Heart right ventricle (tissue), 16 donors: ENCODE data around the gene SRSF6. TPM values are rescaled to one million over a fixed set of nuclear protein-coding genes. Genes with fewer than 3 reads are reported as not detected.

ENCODE experiments used
- ATAC-seq, 8 donors: fragments of 200-7000 bp; cut with Tn5 transposase; one replicate each; pipeline ENCODE4 v1.9.1; 2020; ENCODE audit warnings: mild to moderate bottlenecking in 8 of 8, moderate library complexity in 8 of 8, moderate number of reproducible peaks in 1 of 8
- DNase-seq, 2 donors: peaks; one replicate each; pipeline ENCODE4 v3.0.0-alpha.2; 2020
- H3K27ac ChIP-seq, 10 donors: fragments of 200-600 bp; sonication (generic) in 2 of 10; one replicate each; pipeline versions ENCODE4 v1.5.0 to v1.8.0; 2020 to 2022; ENCODE audit warnings: mild to moderate bottlenecking in 3 of 10
- H3K27me3 ChIP-seq, 7 donors: fragments of 200-600 bp; one replicate each; pipeline ENCODE4 v1.8.0; 2021 to 2022; ENCODE audit warnings: mild to moderate bottlenecking in 2 of 7
- H3K36me3 ChIP-seq, 9 donors: fragments of 200-600 bp; sonication (generic) in 1 of 9; one replicate each; pipeline versions ENCODE4 v1.5.0 to v1.8.0; 2020 to 2022; ENCODE audit warnings: mild to moderate bottlenecking in 2 of 9
- H3K4me1 ChIP-seq, 9 donors: fragments of 200-600 bp; sonication (generic) in 1 of 9; one replicate each; pipeline versions ENCODE4 v1.5.0 to v1.8.0; 2020 to 2022; ENCODE audit warnings: mild to moderate bottlenecking in 4 of 9
- H3K4me3 ChIP-seq, 10 donors: fragments of 200-600 bp; sonication (generic) in 2 of 10; one replicate each; pipeline versions ENCODE4 v1.5.0 to v1.8.0; 2020 to 2022; ENCODE audit warnings: mild to moderate bottlenecking in 7 of 10, moderate library complexity in 2 of 10
- H3K9me3 ChIP-seq, 11 donors: fragments of 200-600 bp in 10 of 11; sonication (generic) in 2 of 11; one replicate each; pipeline versions ENCODE4 v1.5.0 to v1.8.0; 2013 to 2022; ENCODE audit warnings: mild to moderate bottlenecking in 2 of 11, control low read depth in 1 of 11, moderate library complexity in 1 of 11
- CTCF ChIP-seq, 9 donors: fragments of 200-600 bp; sonication (generic) in 2 of 9; IDR thresholded peaks; one replicate each; pipeline versions ENCODE4 v1.5.0 to v1.8.0; 2021 to 2022; ENCODE audit warnings: antibody characterized with exemption in 9 of 9, mild to moderate bottlenecking in 5 of 9, moderate library complexity in 1 of 9
- WGBS, 2 donors: extraction: QIAGEN DNeasy Blood & Tissue Kit; methylation state at CpG; one replicate each; pipeline ENCODE4 v1.1.7; 2013; ENCODE audit warnings: inconsistent platforms in 1 of 2; 5-methylcytosine and 5-hydroxymethylcytosine counted together
- intact Hi-C, 10 donors: fragments of 100-400 bp; cut with DNase I; formaldehyde crosslinking; loops; one replicate each; pipeline versions ENCODE4 v1.11.1 to v1.14.2; 2022
- polyA plus RNA-seq, 2 donors: library from polyadenylated mRNA; stranded (reverse); fragments of 200-250 nt; gene quantifications; one replicate each; pipeline ENCODE4 v1.2.3, GENCODE V29; 2013
- total RNA-seq, 10 donors: library from RNA; stranded (reverse); fragmentation: NEBNext Ultra II Directional in 3 of 10; extraction: Animal tissue kit (Norgen Biotek cat#: 25700) in 3 of 10; gene quantifications; one replicate each; pipeline versions ENCODE4 v1.2.1 to v1.2.4, GENCODE V29; 2021 to 2023
- donor health status: Arrhythmogenic right ventricular cardiomyopathy.
- donor health status: ischemic (EF 13 %, LVEDD 7.1; RV severe dilation, severe dysfunction).
- donor health status: healthy with polysubstance abuse.
- donor health status: DM: no; HTN: yes; CAD: no.
- donor health status: DM: no; HTN: no; CAD: no.
- donor health status: ischemic (EF 25% LVEDD 6.9; RV normal size, moderate dysfunction).
- donor health status: ischemic (EF 25% LVEDD 5.7; RV mildly dilated, moderate dysfunction).
- donor health status: healthy.
- donor health status: DM: yes; HTN: yes; CAD: no.
- donor health status: Ischemic cardiomyopathy.
- donor health status: ischemic (EF 35%, LVEDD 5.7; RV mildly dilated, moderate dysfunction).
- donor health status: nonischemic (EF 11% LVEDD 7.7; RV severe dilation, severe dysfunction).
- donor health status: DM: yes; HTN: yes; CAD: no.
- donor health status: PGD.
- donor health status: ischemic (EF 29% LVEDD 5.4; RV normal size, mild dysfunction).
- donor health status: nonischemic (EF 23%, LVEDD 6.1; RV moderate dilation, normal function).

Gene SRSF6
- total and polyA plus RNA-seq, 12 donors: 27.9 to 86.6 (median 47.8) TPM

GRCh38 chr20:43462660-43463526, 5.2 kb downstream of the SRSF6 start:
- no peak overlapping the region for H3K4me3 ChIP-seq
- intact Hi-C loops: loop anchor here in 2 of 10 donors (10.0 kb wide), 1 partner anchor 132 kb away; the partner anchor contains the start of gene IFT52 (in 2 of the 2)
- 84 to 86% methylated on average over 4 of the region's 4 CpGs for WGBS, 2 donors
- H3K36me3 ChIP-seq: peaks cover 0 to 90% (median 67%) of the 10 kb centered on the region in 9 donors
- no peak overlapping the region for H3K27ac ChIP-seq
- no peak for ATAC-seq
- H3K27me3 ChIP-seq: no peaks in the 10 kb centered on the region
- no peaks in the 10 kb centered on the region for H3K9me3 ChIP-seq
- no peak for DNase-seq
- H3K4me1 ChIP-seq: peaks cover 0 to 52% (median 34%) of the 10 kb centered on the region in 9 donors
- no peak for TF ChIP-seq CTCF (IDR thresholded peaks at IDR 0.05)

- Histone ChIP-seq H3K4me3 (no peak overlapping the region), H3K4me1 (peaks cover 0 to 52% (median 34%) of the 10 kb centered on the region in 9 donors), H3K36me3 (peaks cover 0 to 98% (median 67%) of the 10 kb centered on the region in 9 donors), H3K27me3 (no peaks in the 10 kb centered on the region), H3K9me3 (no peaks in the 10 kb centered on the region), H3K27ac (no peak overlapping the region)
- WGBS, 2 donors: 80 to 81% methylated on average over 3 of the region's 3 CpGs
- intact Hi-C loops: loop anchor here in 2 of 10 donors (10.0 kb wide), 1 partner anchor 131 kb away; the partner anchor contains the start of gene IFT52 (in 2 of the 2)
- TF ChIP-seq CTCF (IDR thresholded peaks at IDR 0.05): no peak
- ATAC-seq (no peak), DNase-seq (no peak)
Observed at GRCh38 chr20:43463527-43464218, 6.0 kb downstream of the SRSF6 start.

- Histone ChIP-seq H3K36me3 (peaks cover 0 to 100% (median 62%) of the 10 kb centered on the region in 9 donors), H3K4me1 (peaks cover 0 to 46% (median 28%) of the 10 kb centered on the region in 9 donors), H3K9me3 (no peaks in the 10 kb centered on the region), H3K4me3 (no peak overlapping the region), H3K27me3 (no peaks in the 10 kb centered on the region), H3K27ac (no peak overlapping the region)
- no peak for DNase-seq
- no peak for ATAC-seq
- no peak for TF ChIP-seq CTCF (IDR thresholded peaks at IDR 0.05)
- whole genome bisulfite sequencing, 2 donors: 93 to 95% methylated on average over 9 of the region's 9 CpGs
- intact Hi-C loops: loop anchor here in 2 of 10 donors (10.0 kb wide), 1 partner anchor 130 kb away; the partner anchor contains the start of gene IFT52 (in 2 of the 2)
Observed at GRCh38 chr20:43464219-43464790, 6.6 kb downstream of the SRSF6 start.

- ATAC-seq (no peak), DNase-seq (no peak)
- Histone ChIP-seq H3K4me1 (peaks cover 0 to 34% (median 21%) of the 10 kb centered on the region in 9 donors), H3K27ac (no peak overlapping the region), H3K36me3 (peaks cover 0 to 100% (median 52%) of the 10 kb centered on the region in 9 donors), H3K9me3 (no peaks in the 10 kb centered on the region), H3K27me3 (no peaks in the 10 kb centered on the region), H3K4me3 (no peak overlapping the region)
- WGBS, 2 donors: 97 to 99% methylated on average over 2 of the region's 2 CpGs
- intact Hi-C loops: loop anchor here in 2 of 10 donors (10.0 kb wide), 1 partner anchor 129 kb away; the partner anchor contains the start of gene IFT52 (in 2 of the 2)
- TF ChIP-seq CTCF (IDR thresholded peaks at IDR 0.05): no peak
Observed at GRCh38 chr20:43465625-43465943, 7.9 kb downstream of the SRSF6 start.
